ENCODE measurements around the gene PREPL.

PREPL gene

GRCh38 chr2:44351088-44351487 is 10.2 kb downstream of the PREPL start:
- no peak for DNase-seq (ENCODE audit: extremely low read depth, low read depth)
- TF ChIP-seq, protein P1, sequence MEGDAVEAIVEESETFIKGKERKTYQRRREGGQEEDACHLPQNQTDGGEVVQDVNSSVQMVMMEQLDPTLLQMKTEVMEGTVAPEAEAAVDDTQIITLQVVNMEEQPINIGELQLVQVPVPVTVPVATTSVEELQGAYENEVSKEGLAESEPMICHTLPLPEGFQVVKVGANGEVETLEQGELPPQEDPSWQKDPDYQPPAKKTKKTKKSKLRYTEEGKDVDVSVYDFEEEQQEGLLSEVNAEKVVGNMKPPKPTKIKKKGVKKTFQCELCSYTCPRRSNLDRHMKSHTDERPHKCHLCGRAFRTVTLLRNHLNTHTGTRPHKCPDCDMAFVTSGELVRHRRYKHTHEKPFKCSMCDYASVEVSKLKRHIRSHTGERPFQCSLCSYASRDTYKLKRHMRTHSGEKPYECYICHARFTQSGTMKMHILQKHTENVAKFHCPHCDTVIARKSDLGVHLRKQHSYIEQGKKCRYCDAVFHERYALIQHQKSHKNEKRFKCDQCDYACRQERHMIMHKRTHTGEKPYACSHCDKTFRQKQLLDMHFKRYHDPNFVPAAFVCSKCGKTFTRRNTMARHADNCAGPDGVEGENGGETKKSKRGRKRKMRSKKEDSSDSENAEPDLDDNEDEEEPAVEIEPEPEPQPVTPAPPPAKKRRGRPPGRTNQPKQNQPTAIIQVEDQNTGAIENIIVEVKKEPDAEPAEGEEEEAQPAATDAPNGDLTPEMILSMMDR (IDR thresholded peaks at IDR 0.05; ENCODE audit: low read depth, low read length, missing control alignments): no peak
- H3K4me3 ChIP-seq (replicated peaks; ENCODE audit: low read depth, low read length): no peak overlapping the region

DNA sequence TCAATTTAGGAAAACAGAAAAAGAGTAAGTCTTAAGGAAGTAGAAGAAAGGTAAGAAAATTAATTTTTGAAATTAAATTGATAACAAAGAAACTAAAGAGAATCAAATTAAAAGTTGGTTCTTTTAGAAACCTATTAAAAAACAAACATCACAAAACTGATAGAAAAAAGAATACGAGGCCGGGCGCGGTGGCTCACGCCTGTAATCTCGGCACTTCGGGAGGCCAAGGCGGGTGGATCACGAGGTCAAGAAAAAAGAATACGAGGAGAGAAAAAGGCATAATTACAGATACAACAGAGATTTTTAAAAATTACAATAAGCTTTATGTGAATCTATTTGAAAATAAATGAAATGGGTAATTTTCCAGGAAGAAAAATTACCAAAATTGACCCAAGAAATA is 11.8 kb downstream of the PREPL start:
- H3K4me3 ChIP-seq (replicated peaks; ENCODE audit: low read depth, low read length): no peak overlapping the region
- no peak for DNase-seq (ENCODE audit: extremely low read depth, low read depth)
- TF ChIP-seq, protein P1 (IDR thresholded peaks at IDR 0.05; ENCODE audit: low read depth, low read length, missing control alignments): no peak

- no peak for DNase-seq (ENCODE audit: extremely low read depth, low read depth)
- TF ChIP-seq, protein P1 (IDR thresholded peaks at IDR 0.05; ENCODE audit: low read depth, low read length, missing control alignments): no peak
- H3K4me3 ChIP-seq (replicated peaks; ENCODE audit: low read depth, low read length): no peak overlapping the region
Measured at GRCh38 chr2:44348400-44348799, 12.9 kb downstream of the PREPL start.

DNA sequence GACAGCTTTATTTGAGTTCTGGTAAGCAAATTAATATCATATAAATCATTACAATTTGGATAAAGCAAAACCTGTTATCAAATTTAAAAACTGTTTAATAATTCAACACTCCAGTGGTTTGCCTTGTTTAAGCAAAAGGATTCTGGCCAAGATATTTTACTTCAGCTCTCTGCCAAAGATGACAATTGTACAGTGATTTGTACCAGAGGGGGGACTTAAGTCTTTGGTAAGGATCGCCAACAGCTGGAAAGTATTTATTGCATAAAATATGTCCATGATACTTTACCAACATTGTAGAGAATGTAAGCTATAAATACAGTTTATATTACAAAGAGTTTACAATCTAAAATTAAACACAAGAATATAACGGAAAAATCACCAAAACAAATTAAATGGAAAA is 13.8 kb downstream of the PREPL start:
- no peak overlapping the region for H3K4me3 ChIP-seq (replicated peaks; ENCODE audit: low read depth, low read length)
- no peak for DNase-seq (ENCODE audit: extremely low read depth, low read depth)
- TF ChIP-seq, protein P1 (IDR thresholded peaks at IDR 0.05; ENCODE audit: low read depth, low read length, missing control alignments): no peak

GRCh38 chr2:44342854-44343253 is 18.4 kb downstream of the PREPL start:
- H3K4me3 ChIP-seq (replicated peaks; ENCODE audit: low read depth, low read length): no peak overlapping the region
- TF ChIP-seq, protein P1 (IDR thresholded peaks at IDR 0.05; ENCODE audit: low read depth, low read length, missing control alignments): no peak
- DNase-seq (ENCODE audit: extremely low read depth, low read depth): no peak

- TF ChIP-seq, protein P1 (IDR thresholded peaks at IDR 0.05; ENCODE audit: low read depth, low read length, missing control alignments): no peak
- no peak overlapping the region for H3K4me3 ChIP-seq (replicated peaks; ENCODE audit: low read depth, low read length)
- DNase-seq (ENCODE audit: extremely low read depth, low read depth): no peak
Measured at GRCh38 chr2:44335806-44336538, 25.3 kb downstream of the PREPL start.

DNA sequence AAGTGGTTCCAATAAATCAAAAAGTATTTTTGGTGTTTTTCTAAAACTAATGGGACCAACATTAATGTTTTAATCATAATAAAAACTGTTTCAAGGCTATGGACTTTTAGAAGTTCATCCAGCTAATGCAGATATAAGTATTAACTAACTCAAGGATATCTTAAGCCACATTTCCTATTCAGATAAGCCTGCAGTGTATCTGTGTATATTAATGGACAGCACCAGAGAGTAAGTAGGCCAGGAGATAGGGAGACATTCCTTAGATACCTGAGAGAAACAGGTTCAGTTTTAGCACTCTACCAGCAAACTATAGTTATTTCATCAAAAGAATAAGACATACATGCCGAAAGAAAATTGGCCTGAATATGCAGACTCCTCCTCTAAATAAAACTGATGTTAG is 27.3 kb downstream of the PREPL start:
- no peak overlapping the region for H3K4me3 ChIP-seq (replicated peaks; ENCODE audit: low read depth, low read length)
- no peak for DNase-seq (ENCODE audit: extremely low read depth, low read depth)
- TF ChIP-seq, protein P1 (IDR thresholded peaks at IDR 0.05; ENCODE audit: low read depth, low read length, missing control alignments): no peak

Data from HFF-Myc (cell line).